ENCODE results near the gene TMEM254.
"Not testable (repeated sequence)": the region's sequence is repeated elsewhere in the genome, so short reads cannot be mapped to it uniquely, and the experiment has no call there.

TMEM254 gene

DNA sequence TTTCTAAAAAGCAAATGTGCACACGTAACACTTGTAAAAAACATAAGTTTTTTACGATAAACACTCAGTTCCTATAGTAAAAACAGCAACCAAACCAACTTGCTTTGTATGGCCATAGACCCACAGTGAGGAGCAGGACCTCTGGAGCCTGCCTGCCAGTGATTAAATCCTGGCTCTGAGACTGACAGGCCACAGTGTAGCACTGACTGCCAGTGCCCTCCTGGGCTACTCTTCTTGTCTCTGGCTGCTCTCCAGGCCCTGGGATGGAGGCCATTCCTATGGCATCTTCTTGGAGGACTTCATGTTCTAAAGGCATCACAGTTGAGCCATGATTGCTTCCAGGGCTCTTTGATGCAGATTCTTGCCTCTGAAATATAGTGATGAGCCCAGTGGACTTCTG is 22.7 kb upstream of the TMEM254 start:
- Histone ChIP-seq H3K4me1 (ENCODE audit: low read depth, poor library complexity, severe bottlenecking) (no peaks in the 10 kb centered on the region), H4K20me1 (ENCODE audit: insufficient read depth) (no peaks in the 10 kb centered on the region), H3K79me2 (ENCODE audit: insufficient read depth, low read depth) (no peaks in the 10 kb centered on the region), H3K4me2 (no peak overlapping the region), H2AFZ (ENCODE audit: low read depth) (no peak overlapping the region), H3K27ac (no peak overlapping the region), H3K9ac (no peak overlapping the region), H3K27me3 (ENCODE audit: insufficient read depth, low read depth) (no peaks in the 10 kb centered on the region), H3K36me3 (ENCODE audit: insufficient read depth) (no peaks in the 10 kb centered on the region), H3K4me3 (IDR thresholded peaks at IDR 0.05; ENCODE audit: insufficient read depth, low read depth, low read length) (no peak overlapping the region)
- TF ChIP-seq, protein P1, sequence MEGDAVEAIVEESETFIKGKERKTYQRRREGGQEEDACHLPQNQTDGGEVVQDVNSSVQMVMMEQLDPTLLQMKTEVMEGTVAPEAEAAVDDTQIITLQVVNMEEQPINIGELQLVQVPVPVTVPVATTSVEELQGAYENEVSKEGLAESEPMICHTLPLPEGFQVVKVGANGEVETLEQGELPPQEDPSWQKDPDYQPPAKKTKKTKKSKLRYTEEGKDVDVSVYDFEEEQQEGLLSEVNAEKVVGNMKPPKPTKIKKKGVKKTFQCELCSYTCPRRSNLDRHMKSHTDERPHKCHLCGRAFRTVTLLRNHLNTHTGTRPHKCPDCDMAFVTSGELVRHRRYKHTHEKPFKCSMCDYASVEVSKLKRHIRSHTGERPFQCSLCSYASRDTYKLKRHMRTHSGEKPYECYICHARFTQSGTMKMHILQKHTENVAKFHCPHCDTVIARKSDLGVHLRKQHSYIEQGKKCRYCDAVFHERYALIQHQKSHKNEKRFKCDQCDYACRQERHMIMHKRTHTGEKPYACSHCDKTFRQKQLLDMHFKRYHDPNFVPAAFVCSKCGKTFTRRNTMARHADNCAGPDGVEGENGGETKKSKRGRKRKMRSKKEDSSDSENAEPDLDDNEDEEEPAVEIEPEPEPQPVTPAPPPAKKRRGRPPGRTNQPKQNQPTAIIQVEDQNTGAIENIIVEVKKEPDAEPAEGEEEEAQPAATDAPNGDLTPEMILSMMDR (conservative IDR thresholded peaks at IDR 0.05; ENCODE audit: low read depth, low read length) = no peak

DNA sequence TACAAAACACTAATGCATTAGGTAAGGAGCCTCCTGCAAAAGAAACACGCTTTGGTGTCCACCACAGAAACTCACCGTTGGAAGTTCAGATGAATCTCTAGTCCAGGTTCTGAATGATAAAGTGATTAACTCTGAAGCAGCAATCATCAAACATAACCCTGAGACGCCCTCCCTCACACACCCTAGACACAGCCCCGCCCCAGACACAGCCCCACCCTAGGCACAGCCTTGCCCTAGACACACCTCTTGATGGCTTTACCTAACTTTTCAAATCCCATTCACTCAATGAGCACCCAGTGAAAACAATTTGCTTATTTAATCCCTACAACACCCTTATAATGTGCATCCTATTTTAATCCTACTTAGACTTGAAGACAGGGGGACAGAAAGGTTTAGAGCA is 21.3 kb upstream of the TMEM254 start:
- Histone ChIP-seq H3K4me3 (IDR thresholded peaks at IDR 0.05; ENCODE audit: insufficient read depth, low read depth, low read length) (no peak overlapping the region), H3K79me2 (ENCODE audit: insufficient read depth, low read depth) (no peaks in the 10 kb centered on the region), H4K20me1 (ENCODE audit: insufficient read depth) (no peaks in the 10 kb centered on the region), H3K4me2 (no peak overlapping the region), H3K36me3 (ENCODE audit: insufficient read depth) (no peaks in the 10 kb centered on the region), H3K9ac (no peak overlapping the region), H3K27ac (no peak overlapping the region), H2AFZ (ENCODE audit: low read depth) (no peak overlapping the region), H3K4me1 (ENCODE audit: low read depth, poor library complexity, severe bottlenecking) (no peaks in the 10 kb centered on the region), H3K27me3 (ENCODE audit: insufficient read depth, low read depth) (no peaks in the 10 kb centered on the region)
- TF ChIP-seq, protein P1 (conservative IDR thresholded peaks at IDR 0.05; ENCODE audit: low read depth, low read length) = no peak

DNA sequence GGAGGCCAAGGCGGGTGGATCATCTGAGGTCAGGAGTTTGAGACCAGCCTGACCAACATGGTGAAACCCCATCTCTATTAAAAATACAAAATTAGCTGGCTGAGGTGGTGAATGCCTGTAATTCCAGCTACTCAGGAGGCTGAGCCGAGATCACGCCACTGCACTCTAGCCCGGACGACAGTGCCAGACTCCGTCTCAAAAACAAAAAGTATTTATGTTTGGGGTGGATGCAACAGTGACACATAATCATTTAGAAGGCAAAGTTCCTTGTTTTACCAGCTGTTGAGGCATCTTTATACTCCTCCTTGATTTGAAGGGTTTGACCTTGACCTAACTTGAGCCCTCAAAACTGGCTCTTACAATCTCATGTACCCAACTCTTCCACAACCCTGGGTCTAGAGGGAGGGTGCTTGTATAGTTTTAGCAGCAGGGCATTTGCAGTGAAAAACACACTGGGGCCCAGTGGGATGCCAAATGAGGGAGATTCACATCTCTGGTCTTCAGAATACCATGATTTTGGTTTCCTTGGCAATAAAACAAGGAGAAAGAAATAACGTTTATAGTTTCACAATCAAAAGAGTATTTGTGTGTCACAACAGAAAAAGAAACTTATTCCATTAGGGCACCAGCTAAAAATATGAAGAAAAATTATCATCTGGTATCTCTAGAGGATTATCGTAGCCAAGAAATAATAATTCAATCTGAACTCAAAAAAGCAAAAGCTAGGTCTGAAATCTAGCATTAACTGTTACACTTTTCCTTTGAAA is 14.2 kb upstream of the TMEM254 start:
- H3K36me3 ChIP-seq (ENCODE audit: insufficient read depth) = no peaks in the 10 kb centered on the region
- TF ChIP-seq, protein P1 (conservative IDR thresholded peaks at IDR 0.05; ENCODE audit: low read depth, low read length) = no peak
- H3K27ac ChIP-seq = no peak overlapping the region
- no peaks in the 10 kb centered on the region for H3K4me1 ChIP-seq (ENCODE audit: low read depth, poor library complexity, severe bottlenecking)
- H4K20me1 ChIP-seq (ENCODE audit: insufficient read depth) = no peaks in the 10 kb centered on the region
- no peak overlapping the region for H3K4me2 ChIP-seq
- H3K9ac ChIP-seq = no peak overlapping the region
- H3K4me3 ChIP-seq (IDR thresholded peaks at IDR 0.05; ENCODE audit: insufficient read depth, low read depth, low read length) = no peak overlapping the region
- H3K27me3 ChIP-seq (ENCODE audit: insufficient read depth, low read depth) = no peaks in the 10 kb centered on the region
- no peak overlapping the region for H2AFZ ChIP-seq (ENCODE audit: low read depth)
- no peaks in the 10 kb centered on the region for H3K79me2 ChIP-seq (ENCODE audit: insufficient read depth, low read depth)

DNA sequence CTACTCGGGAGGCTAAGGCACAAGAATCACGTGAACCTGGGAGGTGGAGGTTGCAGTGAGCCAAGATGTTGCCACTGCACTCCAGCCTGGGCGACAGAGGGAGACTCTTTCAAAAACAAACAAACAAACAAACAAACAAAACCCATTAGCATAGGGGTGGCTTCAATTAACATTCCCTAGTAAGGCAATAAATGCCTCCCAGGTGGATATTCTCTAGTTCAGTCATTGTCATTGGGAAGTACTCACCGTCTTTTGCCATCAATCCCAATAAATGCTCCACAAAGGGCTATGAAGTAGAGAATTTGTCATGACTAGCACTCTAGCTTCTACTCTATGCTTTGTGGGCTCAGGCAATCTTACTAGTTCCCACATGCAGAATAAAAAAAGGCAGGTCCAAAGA is 11.7 kb upstream of the TMEM254 start:
- Histone ChIP-seq H2AFZ (ENCODE audit: low read depth) (no peak overlapping the region), H3K27me3 (ENCODE audit: insufficient read depth, low read depth) (no peaks in the 10 kb centered on the region), H3K27ac (no peak overlapping the region), H3K79me2 (ENCODE audit: insufficient read depth, low read depth) (no peaks in the 10 kb centered on the region), H3K9ac (no peak overlapping the region), H3K4me3 (IDR thresholded peaks at IDR 0.05; ENCODE audit: insufficient read depth, low read depth, low read length) (no peak overlapping the region), H3K4me1 (ENCODE audit: low read depth, poor library complexity, severe bottlenecking) (no peaks in the 10 kb centered on the region), H3K4me2 (no peak overlapping the region), H3K36me3 (ENCODE audit: insufficient read depth) (no peaks in the 10 kb centered on the region), H4K20me1 (ENCODE audit: insufficient read depth) (no peaks in the 10 kb centered on the region)
- TF ChIP-seq, protein P1 (conservative IDR thresholded peaks at IDR 0.05; ENCODE audit: low read depth, low read length) = no peak

DNA sequence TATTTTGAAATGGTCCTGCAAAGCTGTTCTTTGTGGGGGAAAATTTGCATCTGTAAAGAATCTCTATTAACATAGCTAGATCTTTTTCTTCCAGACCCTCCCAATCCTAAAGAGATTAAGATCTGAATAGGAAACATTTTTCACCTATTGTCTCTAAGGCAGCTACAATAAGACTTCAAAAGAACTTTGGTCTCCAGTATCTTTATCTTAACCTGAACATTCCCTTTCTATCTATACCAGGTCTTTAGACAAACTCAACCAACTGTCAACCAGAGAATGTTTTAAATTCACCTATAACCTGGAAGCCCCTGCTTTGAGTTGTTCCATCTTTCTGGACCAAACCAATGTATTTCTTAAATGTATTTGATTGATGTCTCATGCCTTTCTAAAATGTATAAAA is 10.6 kb upstream of the TMEM254 start:
- H3K27ac ChIP-seq; H3K4me3 ChIP-seq (IDR thresholded peaks at IDR 0.05; ENCODE audit: insufficient read depth, low read depth, low read length); H3K4me2 ChIP-seq; H3K79me2 ChIP-seq (ENCODE audit: insufficient read depth, low read depth); H3K4me1 ChIP-seq (ENCODE audit: low read depth, poor library complexity, severe bottlenecking); H3K27me3 ChIP-seq (ENCODE audit: insufficient read depth, low read depth); H3K36me3 ChIP-seq (ENCODE audit: insufficient read depth); H3K9ac ChIP-seq; H4K20me1 ChIP-seq (ENCODE audit: insufficient read depth); H2AFZ ChIP-seq (ENCODE audit: low read depth): not testable (repeated sequence)
